SU-DHL-6 (cell line): ENCODE measurements around the gene BCL3.

Source experiments
- CTCF ChIP-seq: fragments of 200-600 bp; sonication (generic); IDR thresholded peaks from one replicate; pipeline ENCODE4 v1.5.1; 2017; ENCODE audit warnings: antibody characterized with exemption, mild to moderate bottlenecking, low read length, moderate library complexity; ENCODE audit not compliant: insufficient read depth, poor library complexity, severe bottlenecking
- EZH2phosphoT487 ChIP-seq: fragments of 200-600 bp; sonication (generic), shearing (Covaris generic); conservative IDR thresholded peaks from 2 replicates; pipeline ENCODE4 v1.6.1; 2018; ENCODE audit warnings: mild to moderate bottlenecking, antibody characterized with exemption, low read length, moderate library complexity, mixed read lengths

- TF ChIP-seq CTCF = no peak
- TF ChIP-seq EZH2phosphoT487 = no peak
Observed at GRCh38 chr19:44723299-44723951, 25.1 kb upstream of the BCL3 start.
